Measurements from ENCODE around the gene DEFB118.

The DEFB118 gene

DNA sequence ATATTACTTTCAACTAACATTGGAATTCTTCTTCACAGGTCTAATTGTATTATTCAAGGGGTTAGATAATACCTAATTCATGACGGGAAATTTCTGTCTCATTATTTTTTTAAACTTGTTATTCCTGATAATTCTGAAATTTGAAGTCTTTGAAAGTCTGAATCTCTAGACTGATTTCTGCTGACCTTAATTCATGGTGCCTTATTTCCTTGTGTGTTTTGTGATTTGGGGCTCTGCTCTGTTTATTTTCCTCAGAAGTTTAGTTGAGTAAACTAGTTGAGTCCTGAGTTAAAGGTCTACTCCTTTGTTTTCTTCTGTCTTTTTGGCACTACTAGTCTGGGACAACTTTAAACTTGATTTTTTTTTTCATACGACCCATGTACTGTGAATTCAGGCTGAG lies 5.9 kb downstream of the DEFB118 start:
- no peaks in the 10 kb centered on the region for H3K4me1 ChIP-seq (ENCODE audit: control extremely low read depth in 1 of 4, control insufficient read depth in 4 of 4, insufficient read depth in 4 of 4, low read length in 3 of 4)
- no peaks in the 10 kb centered on the region for H3K36me3 ChIP-seq (ENCODE audit: control insufficient read depth in 4 of 4, insufficient read depth in 4 of 4, low read length in 3 of 4)
- H3K4me3 ChIP-seq (ENCODE audit: control insufficient read depth in 1 of 7, extremely low read depth in 1 of 7, insufficient read depth in 4 of 7, low read depth in 2 of 7, low read length in 6 of 7): no peak overlapping the region
- H3K27me3 ChIP-seq (replicated peaks in 2 of 5; ENCODE audit: control insufficient read depth in 4 of 5, insufficient read depth in 5 of 5, low read length in 4 of 5): no peaks in the 10 kb centered on the region
- no peak for DNase-seq
- CTCF ChIA-PET: no interaction called here
- no CpG with 5 or more reads among the region's 2 CpGs for WGBS (ENCODE audit: insufficient coverage)
- H3K9me3 ChIP-seq (ENCODE audit: control extremely low read depth in 1 of 5, control insufficient read depth in 4 of 5, insufficient read depth in 2 of 5, low read depth in 1 of 5, low read length in 4 of 5): peaks cover 0 to 3% (median 0%) of the 10 kb centered on the region in 5 experiments
- H3K27ac ChIP-seq (ENCODE audit: insufficient read depth in 1 of 2, low read depth in 1 of 2, low read length in 2 of 2, poor library complexity in 1 of 2, severe bottlenecking in 2 of 2): no peak overlapping the region
- POLR2A ChIA-PET: no interaction called here

DNA sequence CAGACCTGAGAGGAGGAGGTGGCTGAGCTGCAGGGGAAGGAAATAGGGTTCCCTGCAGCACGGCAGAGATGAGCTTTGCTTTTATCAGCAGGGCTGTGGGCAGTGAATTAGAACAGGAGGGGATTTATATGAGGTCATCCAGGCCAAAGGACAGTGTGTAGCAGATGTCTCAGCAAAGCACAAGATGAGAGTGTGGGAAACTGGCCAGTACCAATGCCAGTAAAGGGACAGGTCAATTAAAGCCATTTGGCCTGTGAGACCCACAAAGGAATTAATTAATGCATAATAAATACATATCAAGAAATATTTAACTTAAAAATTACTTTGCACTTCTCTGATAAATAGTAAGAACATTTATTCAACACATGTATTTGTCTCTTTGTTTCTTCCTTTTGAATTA lies 22.1 kb downstream of the DEFB118 start, which contains the start of gene DEFB119:
Gene DEFB119, minus strand, starts transcription at position 101 of the 400 bp plus-strand sequence. CDS start 107 bp downstream, outside the sequence.
- no peaks in the 10 kb centered on the region for H3K36me3 ChIP-seq (ENCODE audit: control insufficient read depth in 4 of 4, insufficient read depth in 4 of 4, low read length in 3 of 4)
- ChIA-PET POLR2A (no interaction called here), CTCF (no interaction called here)
- H3K4me3 ChIP-seq (ENCODE audit: control insufficient read depth in 1 of 7, extremely low read depth in 1 of 7, insufficient read depth in 4 of 7, low read depth in 2 of 7, low read length in 6 of 7): no peak within 1 kb of the TSS
- H3K27me3 ChIP-seq (replicated peaks in 2 of 5; ENCODE audit: control insufficient read depth in 4 of 5, insufficient read depth in 5 of 5, low read length in 4 of 5): peaks cover 0 to 10% (median 5%) of the 10 kb centered on the region in 5 experiments
- WGBS (ENCODE audit: insufficient coverage): 29% methylated on average over 1 of the region's 1 CpG
- no peaks in the 10 kb centered on the region for H3K9me3 ChIP-seq (ENCODE audit: control extremely low read depth in 1 of 5, control insufficient read depth in 4 of 5, insufficient read depth in 2 of 5, low read depth in 1 of 5, low read length in 4 of 5)
- no peak within 1 kb of the TSS for H3K27ac ChIP-seq (ENCODE audit: insufficient read depth in 1 of 2, low read depth in 1 of 2, low read length in 2 of 2, poor library complexity in 1 of 2, severe bottlenecking in 2 of 2)
- DNase-seq: no peak
- no peaks in the 10 kb centered on the region for H3K4me1 ChIP-seq (ENCODE audit: control extremely low read depth in 1 of 4, control insufficient read depth in 4 of 4, insufficient read depth in 4 of 4, low read length in 3 of 4)

DNA sequence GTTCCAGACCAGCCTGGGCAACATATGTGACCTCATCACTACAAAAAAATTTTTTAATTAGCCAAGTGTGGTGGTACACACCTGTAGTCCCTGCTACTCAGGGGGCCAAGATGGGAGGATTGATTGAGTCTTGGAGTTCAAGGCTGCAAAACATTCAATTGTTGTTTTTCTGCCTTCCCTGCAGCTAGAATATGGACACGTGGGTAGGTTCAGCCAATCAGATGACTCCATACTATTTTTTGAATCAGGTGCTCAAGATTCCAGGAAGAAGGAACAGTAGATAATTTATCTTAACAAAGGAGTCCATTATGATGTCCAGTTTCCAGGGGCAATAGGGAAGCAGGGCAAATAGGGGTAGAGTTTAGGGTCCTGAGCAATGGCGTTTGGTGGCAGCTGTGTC lies 24.4 kb downstream of the DEFB118 start:
- peaks cover 0 to 10% (median 5%) of the 10 kb centered on the region in 5 experiments for H3K27me3 ChIP-seq (replicated peaks in 2 of 5; ENCODE audit: control insufficient read depth in 4 of 5, insufficient read depth in 5 of 5, low read length in 4 of 5)
- POLR2A ChIA-PET: no interaction called here
- CTCF ChIA-PET: no interaction called here
- DNase-seq: no peak
- H3K4me1 ChIP-seq (ENCODE audit: control extremely low read depth in 1 of 4, control insufficient read depth in 4 of 4, insufficient read depth in 4 of 4, low read length in 3 of 4): no peaks in the 10 kb centered on the region
- H3K27ac ChIP-seq (ENCODE audit: insufficient read depth in 1 of 2, low read depth in 1 of 2, low read length in 2 of 2, poor library complexity in 1 of 2, severe bottlenecking in 2 of 2): no peak overlapping the region
- 65% methylated on average over 2 of the region's 2 CpGs for whole genome bisulfite sequencing (ENCODE audit: insufficient coverage)
- H3K9me3 ChIP-seq (ENCODE audit: control extremely low read depth in 1 of 5, control insufficient read depth in 4 of 5, insufficient read depth in 2 of 5, low read depth in 1 of 5, low read length in 4 of 5): no peaks in the 10 kb centered on the region
- H3K4me3 ChIP-seq (ENCODE audit: control insufficient read depth in 1 of 7, extremely low read depth in 1 of 7, insufficient read depth in 4 of 7, low read depth in 2 of 7, low read length in 6 of 7): no peak overlapping the region
- H3K36me3 ChIP-seq (ENCODE audit: control insufficient read depth in 4 of 4, insufficient read depth in 4 of 4, low read length in 3 of 4): no peaks in the 10 kb centered on the region

- Histone ChIP-seq H3K27ac (ENCODE audit: insufficient read depth in 1 of 2, low read depth in 1 of 2, low read length in 2 of 2, poor library complexity in 1 of 2, severe bottlenecking in 2 of 2) (no peak overlapping the region), H3K36me3 (ENCODE audit: control insufficient read depth in 4 of 4, insufficient read depth in 4 of 4, low read length in 3 of 4) (no peaks in the 10 kb centered on the region), H3K4me3 (ENCODE audit: control insufficient read depth in 1 of 7, extremely low read depth in 1 of 7, insufficient read depth in 4 of 7, low read depth in 2 of 7, low read length in 6 of 7) (no peak overlapping the region), H3K4me1 (ENCODE audit: control extremely low read depth in 1 of 4, control insufficient read depth in 4 of 4, insufficient read depth in 4 of 4, low read length in 3 of 4) (no peaks in the 10 kb centered on the region), H3K27me3 (replicated peaks in 2 of 5; ENCODE audit: control insufficient read depth in 4 of 5, insufficient read depth in 5 of 5, low read length in 4 of 5) (peaks cover 0 to 5% (median 0%) of the 10 kb centered on the region in 5 experiments), H3K9me3 (ENCODE audit: control extremely low read depth in 1 of 5, control insufficient read depth in 4 of 5, insufficient read depth in 2 of 5, low read depth in 1 of 5, low read length in 4 of 5) (no peaks in the 10 kb centered on the region)
- POLR2A ChIA-PET: no interaction called here
- DNase-seq: no peak
- CTCF ChIA-PET: no interaction called here
- 65% methylated on average over 2 of the region's 3 CpGs for WGBS (ENCODE audit: insufficient coverage)
Measured at GRCh38 chr20:31394900-31395299, 26.5 kb downstream of the DEFB118 start.

DNA sequence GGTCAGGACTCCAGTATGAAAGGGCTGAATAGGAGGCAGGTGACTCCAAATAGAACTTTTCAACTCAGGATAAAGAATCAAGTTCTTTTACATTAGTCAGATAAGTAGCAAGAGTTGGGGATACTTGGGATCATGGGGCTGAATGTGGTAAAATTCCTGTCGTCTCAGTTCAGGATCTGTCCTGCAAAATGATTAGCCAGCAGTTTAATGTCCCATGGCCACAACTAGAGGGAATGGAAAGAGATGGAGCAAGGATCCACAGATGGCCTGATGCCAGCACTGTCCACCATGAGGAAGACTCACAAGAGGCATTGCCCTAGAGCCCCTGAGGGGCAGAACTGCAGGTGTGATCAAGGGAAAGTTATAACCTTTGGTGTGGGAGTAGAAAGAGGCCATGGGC lies 35.5 kb downstream of the DEFB118 start:
- no peak for DNase-seq
- Histone ChIP-seq H3K4me3 (ENCODE audit: control insufficient read depth in 1 of 7, extremely low read depth in 1 of 7, insufficient read depth in 4 of 7, low read depth in 2 of 7, low read length in 6 of 7) (no peak overlapping the region), H3K27ac (ENCODE audit: insufficient read depth in 1 of 2, low read depth in 1 of 2, low read length in 2 of 2, poor library complexity in 1 of 2, severe bottlenecking in 2 of 2) (no peak overlapping the region), H3K27me3 (replicated peaks in 2 of 5; ENCODE audit: control insufficient read depth in 4 of 5, insufficient read depth in 5 of 5, low read length in 4 of 5) (peaks cover 0 to 4% (median 0%) of the 10 kb centered on the region in 5 experiments), H3K9me3 (ENCODE audit: control extremely low read depth in 1 of 5, control insufficient read depth in 4 of 5, insufficient read depth in 2 of 5, low read depth in 1 of 5, low read length in 4 of 5) (no peaks in the 10 kb centered on the region), H3K4me1 (ENCODE audit: control extremely low read depth in 1 of 4, control insufficient read depth in 4 of 4, insufficient read depth in 4 of 4, low read length in 3 of 4) (no peaks in the 10 kb centered on the region), H3K36me3 (ENCODE audit: control insufficient read depth in 4 of 4, insufficient read depth in 4 of 4, low read length in 3 of 4) (no peaks in the 10 kb centered on the region)
- POLR2A ChIA-PET: no interaction called here
- CTCF ChIA-PET: no interaction called here
- 50% methylated on average over 1 of the region's 1 CpG for WGBS (ENCODE audit: insufficient coverage)

GRCh38 chr20:31406115-31406514 lies 37.7 kb downstream of the DEFB118 start, which contains the start of gene DEFB121:
Gene DEFB121, minus strand, starts transcription at chr20:31406215. Its CDS starts 63 bp downstream, at chr20:31406152.
- 60% methylated on average over 3 of the region's 3 CpGs for WGBS (ENCODE audit: insufficient coverage)
- no peaks in the 10 kb centered on the region for H3K9me3 ChIP-seq (ENCODE audit: control extremely low read depth in 1 of 5, control insufficient read depth in 4 of 5, insufficient read depth in 2 of 5, low read depth in 1 of 5, low read length in 4 of 5)

GRCh38 chr20:31410011-31410410 lies 41.6 kb downstream of the DEFB118 start:
- POLR2A ChIA-PET: no interaction called here
- H3K27me3 ChIP-seq (replicated peaks in 2 of 5; ENCODE audit: control insufficient read depth in 4 of 5, insufficient read depth in 5 of 5, low read length in 4 of 5): peaks cover 0 to 7% (median 2%) of the 10 kb centered on the region in 5 experiments
- no peak for DNase-seq
- WGBS (ENCODE audit: insufficient coverage): no CpG with 5 or more reads among the region's 1 CpG
- no peaks in the 10 kb centered on the region for H3K36me3 ChIP-seq (ENCODE audit: control insufficient read depth in 4 of 4, insufficient read depth in 4 of 4, low read length in 3 of 4)
- H3K4me1 ChIP-seq (ENCODE audit: control extremely low read depth in 1 of 4, control insufficient read depth in 4 of 4, insufficient read depth in 4 of 4, low read length in 3 of 4): no peaks in the 10 kb centered on the region
- H3K9me3 ChIP-seq (ENCODE audit: control extremely low read depth in 1 of 5, control insufficient read depth in 4 of 5, insufficient read depth in 2 of 5, low read depth in 1 of 5, low read length in 4 of 5): no peaks in the 10 kb centered on the region
- H3K27ac ChIP-seq (ENCODE audit: insufficient read depth in 1 of 2, low read depth in 1 of 2, low read length in 2 of 2, poor library complexity in 1 of 2, severe bottlenecking in 2 of 2): no peak overlapping the region
- CTCF ChIA-PET: no interaction called here
- no peak overlapping the region for H3K4me3 ChIP-seq (ENCODE audit: control insufficient read depth in 1 of 7, extremely low read depth in 1 of 7, insufficient read depth in 4 of 7, low read depth in 2 of 7, low read length in 6 of 7)

More at GRCh38 chr20:31406115-31406514, 37.7 kb downstream of the DEFB118 start, which contains the start of gene DEFB121:
- DNase-seq: no peak
- Histone ChIP-seq H3K36me3 (ENCODE audit: control insufficient read depth in 4 of 4, insufficient read depth in 4 of 4, low read length in 3 of 4) (no peaks in the 10 kb centered on the region), H3K27me3 (replicated peaks in 2 of 5; ENCODE audit: control insufficient read depth in 4 of 5, insufficient read depth in 5 of 5, low read length in 4 of 5) (peaks cover 0 to 8% (median 0%) of the 10 kb centered on the region in 5 experiments), H3K4me3 (ENCODE audit: control insufficient read depth in 1 of 7, extremely low read depth in 1 of 7, insufficient read depth in 4 of 7, low read depth in 2 of 7, low read length in 6 of 7) (no peak within 1 kb of the TSS), H3K4me1 (ENCODE audit: control extremely low read depth in 1 of 4, control insufficient read depth in 4 of 4, insufficient read depth in 4 of 4, low read length in 3 of 4) (no peaks in the 10 kb centered on the region), H3K27ac (ENCODE audit: insufficient read depth in 1 of 2, low read depth in 1 of 2, low read length in 2 of 2, poor library complexity in 1 of 2, severe bottlenecking in 2 of 2) (no peak within 1 kb of the TSS)
- CTCF ChIA-PET: no interaction called here
- POLR2A ChIA-PET: no interaction called here
